ENCODE data around the gene COX10.

The COX10 gene

DNA sequence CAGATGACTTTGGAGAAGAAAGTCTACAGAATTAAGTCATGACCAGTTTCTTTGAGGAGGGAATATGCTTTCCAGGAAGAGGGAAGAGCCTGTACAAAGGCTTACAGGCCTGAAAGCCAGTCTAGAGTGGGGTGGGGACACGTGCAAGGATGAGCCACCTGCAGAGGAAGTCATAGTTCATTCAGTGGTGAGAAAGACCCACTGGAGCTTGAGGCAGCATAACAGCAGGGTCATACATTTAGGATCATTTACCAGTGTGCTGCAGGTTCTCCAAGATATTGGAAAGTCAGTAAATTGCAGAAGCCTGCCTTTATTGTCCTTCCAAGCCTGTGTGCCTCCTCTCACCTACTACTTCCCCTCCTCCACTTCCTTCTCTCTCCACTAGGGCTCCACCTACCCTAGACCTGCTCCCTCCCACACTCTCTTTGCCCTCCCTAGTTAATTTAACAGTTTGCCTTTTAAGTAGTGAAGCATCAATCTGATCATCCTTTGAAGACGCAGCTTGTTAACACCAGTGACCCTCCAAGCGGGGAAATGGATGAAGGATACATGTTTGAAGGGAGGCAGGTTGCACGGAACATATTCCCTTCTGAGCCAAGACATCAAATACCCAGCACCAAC, 127.2 kb downstream of the COX10 start:
- H3K9ac ChIP-seq (ENCODE audit: low read length in 2 of 2): no peak overlapping the region
- no peak overlapping the region for H3K4me3 ChIP-seq (ENCODE audit: low read length in 2 of 2)
- H3K27me3 ChIP-seq (ENCODE audit: control insufficient read depth in 1 of 2, insufficient read depth in 2 of 2, low read length in 2 of 2): no peaks in the 10 kb centered on the region
- H3K4me1 ChIP-seq (ENCODE audit: control insufficient read depth, insufficient read depth, low read length): no peaks in the 10 kb centered on the region
- no peaks in the 10 kb centered on the region for H3K9me3 ChIP-seq (ENCODE audit: control insufficient read depth in 2 of 2, low read length in 2 of 2)
- H3K27ac ChIP-seq (ENCODE audit: low read length): no peak overlapping the region
- peaks cover 0 to 14% of the 10 kb centered on the region in 2 donors for H3K36me3 ChIP-seq (ENCODE audit: control insufficient read depth in 2 of 2, insufficient read depth in 2 of 2, low read length in 2 of 2)

DNA sequence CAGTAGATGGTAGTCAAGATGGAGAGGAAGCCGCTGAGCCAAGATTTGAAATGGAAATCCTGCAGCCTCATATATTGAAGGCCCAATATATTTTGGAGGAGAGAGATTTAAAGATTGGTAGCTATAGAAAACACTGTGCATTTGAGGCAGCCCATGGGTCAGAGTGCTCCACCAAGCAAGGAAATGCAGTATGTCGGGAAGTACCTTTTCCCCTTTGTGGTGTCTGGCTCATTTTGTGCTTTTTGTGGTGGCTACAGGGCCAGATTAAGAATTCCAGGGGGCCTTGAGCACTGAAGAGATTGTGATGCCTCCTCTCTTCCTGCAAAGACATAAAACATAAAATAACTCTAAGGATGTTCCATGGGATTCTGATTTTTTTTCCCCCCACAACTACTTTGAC, 127.8 kb downstream of the COX10 start:
- peaks cover 0 to 14% of the 10 kb centered on the region in 2 donors for H3K36me3 ChIP-seq (ENCODE audit: control insufficient read depth in 2 of 2, insufficient read depth in 2 of 2, low read length in 2 of 2)
- H3K4me3 ChIP-seq (ENCODE audit: low read length in 2 of 2): no peak overlapping the region
- no peaks in the 10 kb centered on the region for H3K9me3 ChIP-seq (ENCODE audit: control insufficient read depth in 2 of 2, low read length in 2 of 2)
- no peaks in the 10 kb centered on the region for H3K27me3 ChIP-seq (ENCODE audit: control insufficient read depth in 1 of 2, insufficient read depth in 2 of 2, low read length in 2 of 2)
- no peak overlapping the region for H3K9ac ChIP-seq (ENCODE audit: low read length in 2 of 2)
- H3K27ac ChIP-seq (ENCODE audit: low read length): no peak overlapping the region
- no peaks in the 10 kb centered on the region for H3K4me1 ChIP-seq (ENCODE audit: control insufficient read depth, insufficient read depth, low read length)

DNA sequence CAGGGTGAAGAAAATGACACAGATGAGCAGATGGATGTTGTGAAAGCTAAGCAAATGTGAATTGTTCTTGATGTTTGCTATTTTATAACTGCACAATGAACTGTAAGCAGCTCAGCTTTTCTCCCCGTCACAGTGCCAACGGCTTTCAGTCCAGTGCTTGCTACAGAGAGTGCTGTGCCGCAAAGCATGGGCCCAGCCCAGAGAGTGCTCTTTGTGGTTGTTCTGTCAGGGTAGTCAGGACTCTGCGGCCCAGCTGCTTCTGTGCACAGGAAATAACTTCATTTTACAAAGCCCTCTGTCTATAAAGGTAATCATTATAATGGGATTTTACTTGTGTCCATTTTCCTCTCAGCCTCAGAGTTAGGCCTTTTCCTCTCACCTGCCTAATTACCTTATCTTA, 128.3 kb downstream of the COX10 start:
- no peaks in the 10 kb centered on the region for H3K4me1 ChIP-seq (ENCODE audit: control insufficient read depth, insufficient read depth, low read length)
- H3K27ac ChIP-seq (ENCODE audit: low read length): no peak overlapping the region
- no peaks in the 10 kb centered on the region for H3K9me3 ChIP-seq (ENCODE audit: control insufficient read depth in 2 of 2, low read length in 2 of 2)
- no peaks in the 10 kb centered on the region for H3K27me3 ChIP-seq (ENCODE audit: control insufficient read depth in 1 of 2, insufficient read depth in 2 of 2, low read length in 2 of 2)
- H3K36me3 ChIP-seq (ENCODE audit: control insufficient read depth in 2 of 2, insufficient read depth in 2 of 2, low read length in 2 of 2): peaks cover 0 to 14% of the 10 kb centered on the region in 2 donors
- H3K4me3 ChIP-seq (ENCODE audit: low read length in 2 of 2): no peak overlapping the region
- H3K9ac ChIP-seq (ENCODE audit: low read length in 2 of 2): no peak overlapping the region

DNA sequence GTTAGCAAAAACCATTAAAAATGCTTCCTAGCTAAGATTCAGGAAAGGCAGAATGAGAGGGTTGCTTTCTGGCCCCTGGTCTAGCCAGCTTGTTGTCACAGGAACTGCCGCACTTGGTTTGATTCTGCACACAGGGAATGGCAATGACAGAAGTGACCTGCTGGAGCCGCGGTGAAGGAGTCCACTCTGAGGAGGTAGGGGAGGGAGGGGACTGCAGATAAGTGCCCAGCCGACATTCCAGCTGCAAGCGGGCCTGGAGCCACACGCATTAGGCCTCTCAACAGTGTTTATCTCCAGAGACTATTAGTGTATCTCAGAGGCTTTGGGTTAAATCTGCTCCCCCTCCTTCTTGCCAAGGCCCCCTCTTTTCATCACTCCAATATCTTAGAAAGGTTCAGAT, 128.7 kb downstream of the COX10 start:
- Histone ChIP-seq H3K4me1 (ENCODE audit: control insufficient read depth, insufficient read depth, low read length) (no peaks in the 10 kb centered on the region), H3K27me3 (ENCODE audit: control insufficient read depth in 1 of 2, insufficient read depth in 2 of 2, low read length in 2 of 2) (no peaks in the 10 kb centered on the region)

DNA sequence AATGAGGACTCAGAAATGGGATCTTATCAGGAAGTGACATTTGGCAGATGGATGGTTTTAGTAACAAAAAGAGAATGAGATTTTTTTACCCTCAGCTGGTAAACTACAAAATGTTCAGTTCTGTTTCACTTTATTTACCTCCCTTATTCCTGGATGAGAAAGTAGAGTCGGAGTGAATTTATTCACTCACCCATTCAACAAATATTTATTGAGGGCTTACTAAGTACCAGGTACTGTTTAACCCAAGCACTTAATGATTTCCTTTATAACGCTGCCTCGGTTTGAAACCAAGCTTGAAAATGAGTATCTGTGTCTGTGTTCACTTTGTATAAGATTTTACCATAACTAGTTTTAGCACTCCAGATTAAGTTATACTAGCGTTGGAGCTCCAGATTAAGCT, 129.3 kb downstream of the COX10 start:
- no peak overlapping the region for H3K9ac ChIP-seq (ENCODE audit: low read length in 2 of 2)
- no peaks in the 10 kb centered on the region for H3K9me3 ChIP-seq (ENCODE audit: control insufficient read depth in 2 of 2, low read length in 2 of 2)
- peaks cover under 1 to 14% of the 10 kb centered on the region in 2 donors for H3K36me3 ChIP-seq (ENCODE audit: control insufficient read depth in 2 of 2, insufficient read depth in 2 of 2, low read length in 2 of 2)
- no peak overlapping the region for H3K27ac ChIP-seq (ENCODE audit: low read length)
- H3K4me1 ChIP-seq (ENCODE audit: control insufficient read depth, insufficient read depth, low read length): no peaks in the 10 kb centered on the region
- no peak overlapping the region for H3K4me3 ChIP-seq (ENCODE audit: low read length in 2 of 2)
- no peaks in the 10 kb centered on the region for H3K27me3 ChIP-seq (ENCODE audit: control insufficient read depth in 1 of 2, insufficient read depth in 2 of 2, low read length in 2 of 2)

More for the DNA sequence above, 128.7 kb downstream of the COX10 start:
- Histone ChIP-seq H3K9me3 (ENCODE audit: control insufficient read depth in 2 of 2, low read length in 2 of 2) (no peaks in the 10 kb centered on the region), H3K27ac (ENCODE audit: low read length) (no peak overlapping the region), H3K9ac (ENCODE audit: low read length in 2 of 2) (no peak overlapping the region), H3K36me3 (ENCODE audit: control insufficient read depth in 2 of 2, insufficient read depth in 2 of 2, low read length in 2 of 2) (peaks cover 0 to 14% of the 10 kb centered on the region in 2 donors), H3K4me3 (ENCODE audit: low read length in 2 of 2) (no peak overlapping the region)

DNA sequence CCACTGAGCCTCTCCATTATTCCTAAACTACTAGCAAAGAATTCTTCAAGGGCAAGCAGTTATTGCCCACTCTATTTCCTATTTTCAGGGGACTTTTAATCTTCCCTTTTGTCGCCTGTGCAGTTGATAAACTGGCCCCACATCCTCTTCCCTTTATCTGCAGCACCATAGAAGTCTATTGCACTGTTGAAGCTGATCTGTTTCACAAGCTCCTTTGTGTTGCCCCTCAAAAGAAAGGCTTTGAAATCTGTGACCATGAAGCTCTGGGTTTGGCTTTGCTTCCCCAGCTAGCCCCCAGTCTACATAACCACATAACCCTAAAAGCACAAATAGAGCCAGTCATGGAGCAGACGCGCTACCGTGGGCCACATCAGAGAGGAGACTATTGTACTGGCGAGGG, 130.3 kb downstream of the COX10 start:
- H3K9ac ChIP-seq (ENCODE audit: low read length in 2 of 2): no peak overlapping the region
- H3K36me3 ChIP-seq (ENCODE audit: control insufficient read depth in 2 of 2, insufficient read depth in 2 of 2, low read length in 2 of 2): peaks cover 4 to 14% of the 10 kb centered on the region in 2 donors
- H3K4me1 ChIP-seq (ENCODE audit: control insufficient read depth, insufficient read depth, low read length): no peaks in the 10 kb centered on the region
- no peak overlapping the region for H3K4me3 ChIP-seq (ENCODE audit: low read length in 2 of 2)
- no peaks in the 10 kb centered on the region for H3K27me3 ChIP-seq (ENCODE audit: control insufficient read depth in 1 of 2, insufficient read depth in 2 of 2, low read length in 2 of 2)
- no peak overlapping the region for H3K27ac ChIP-seq (ENCODE audit: low read length)
- no peaks in the 10 kb centered on the region for H3K9me3 ChIP-seq (ENCODE audit: control insufficient read depth in 2 of 2, low read length in 2 of 2)

DNA sequence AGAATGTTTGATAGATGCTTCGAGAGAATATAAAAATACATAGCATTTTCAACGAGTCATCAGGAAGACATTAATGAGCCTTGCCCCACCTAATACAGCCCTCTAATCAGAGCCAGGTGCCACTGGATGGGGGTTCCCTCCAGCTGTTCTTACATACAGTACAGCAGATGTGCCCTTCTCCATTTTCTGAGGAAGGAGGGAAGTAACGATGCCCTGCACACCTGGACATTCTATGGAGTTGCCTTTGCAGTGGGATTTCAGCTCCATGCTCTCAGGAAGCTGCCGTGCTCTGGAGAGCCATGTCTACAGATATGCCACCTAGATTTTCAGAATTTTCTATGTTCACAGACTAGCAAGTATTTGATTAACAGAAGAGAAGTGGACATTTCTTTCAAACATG, 131.1 kb downstream of the COX10 start:
- Histone ChIP-seq H3K36me3 (ENCODE audit: control insufficient read depth in 2 of 2, insufficient read depth in 2 of 2, low read length in 2 of 2) (peaks cover 4 to 15% of the 10 kb centered on the region in 2 donors), H3K27ac (ENCODE audit: low read length) (no peak overlapping the region), H3K4me1 (ENCODE audit: control insufficient read depth, insufficient read depth, low read length) (no peaks in the 10 kb centered on the region), H3K27me3 (ENCODE audit: control insufficient read depth in 1 of 2, insufficient read depth in 2 of 2, low read length in 2 of 2) (no peaks in the 10 kb centered on the region), H3K4me3 (ENCODE audit: low read length in 2 of 2) (no peak overlapping the region), H3K9ac (ENCODE audit: low read length in 2 of 2) (no peak overlapping the region), H3K9me3 (ENCODE audit: control insufficient read depth in 2 of 2, low read length in 2 of 2) (no peaks in the 10 kb centered on the region)

DNA sequence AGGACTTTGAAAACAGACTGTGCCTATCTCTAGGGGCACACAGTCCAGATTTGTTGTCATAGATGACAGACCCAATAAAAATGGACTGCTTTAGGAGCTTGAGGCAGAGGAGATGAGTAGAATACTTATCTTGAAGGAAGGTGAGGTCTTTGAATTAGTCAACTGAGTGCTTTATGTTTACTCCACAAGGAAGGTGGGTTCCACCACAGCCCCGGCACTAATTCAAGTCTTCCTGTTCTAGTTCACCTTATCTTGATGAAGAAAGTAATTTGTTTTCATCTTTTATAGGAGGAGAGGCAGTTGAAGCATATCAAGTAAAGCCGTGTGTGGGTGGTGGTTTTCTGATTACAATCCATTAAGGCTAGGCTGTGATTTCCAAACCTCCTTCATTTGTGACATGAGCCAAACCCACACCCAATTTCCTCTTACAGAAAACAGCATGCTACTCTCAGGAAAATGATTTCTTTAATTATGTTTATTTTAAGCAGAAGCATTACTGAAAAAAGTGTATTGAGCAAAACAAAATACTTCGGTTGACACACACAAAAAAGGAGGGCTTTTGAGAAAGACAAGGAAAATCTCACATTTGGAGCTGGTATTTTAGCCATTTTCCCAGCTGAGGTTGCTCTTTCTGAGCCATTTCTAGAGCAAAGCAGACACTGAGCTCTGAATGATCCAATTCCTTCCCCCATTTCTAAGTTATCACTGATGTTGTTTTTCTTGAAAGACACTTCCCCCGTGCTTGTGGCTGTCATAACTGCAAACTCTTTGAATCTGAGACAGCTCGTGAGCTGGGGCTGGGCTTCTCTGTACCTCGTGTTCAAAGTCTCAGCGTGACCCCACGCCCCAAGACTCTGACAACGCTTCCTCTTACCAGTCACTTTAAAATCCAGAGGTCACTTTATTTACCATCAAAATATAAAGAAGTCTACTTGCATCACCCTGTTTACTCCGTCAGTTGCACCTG, 132.0 kb downstream of the COX10 start:
- Histone ChIP-seq H3K9ac (ENCODE audit: low read length in 2 of 2) (no peak overlapping the region), H3K27ac (ENCODE audit: low read length) (no peak overlapping the region), H3K4me1 (ENCODE audit: control insufficient read depth, insufficient read depth, low read length) (no peaks in the 10 kb centered on the region), H3K4me3 (ENCODE audit: low read length in 2 of 2) (no peak overlapping the region), H3K9me3 (ENCODE audit: control insufficient read depth in 2 of 2, low read length in 2 of 2) (no peaks in the 10 kb centered on the region), H3K36me3 (ENCODE audit: control insufficient read depth in 2 of 2, insufficient read depth in 2 of 2, low read length in 2 of 2) (peaks cover 4 to 14% of the 10 kb centered on the region in 2 donors), H3K27me3 (ENCODE audit: control insufficient read depth in 1 of 2, insufficient read depth in 2 of 2, low read length in 2 of 2) (no peaks in the 10 kb centered on the region)

DNA sequence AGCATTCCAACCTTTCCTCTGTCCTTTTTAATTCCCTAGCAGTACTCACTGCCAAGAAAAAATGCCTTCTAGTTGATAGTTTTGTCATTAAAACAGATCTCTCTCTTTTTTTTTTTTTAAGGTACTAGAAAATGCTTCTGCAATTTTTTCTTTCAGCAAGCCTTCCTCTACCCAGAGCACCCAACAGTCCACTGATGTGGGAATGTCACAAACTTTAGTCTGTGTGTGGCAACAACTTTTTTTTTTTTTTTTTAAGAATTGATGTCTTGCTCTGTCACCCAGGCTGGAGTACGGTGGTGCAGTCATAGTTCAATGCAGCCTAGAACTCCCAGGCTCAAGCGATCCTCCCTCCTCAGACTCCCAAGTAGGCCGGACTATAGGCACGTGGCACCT, 132.7 kb downstream of the COX10 start:
- peaks cover 6 to 8% of the 10 kb centered on the region in 2 donors for H3K36me3 ChIP-seq (ENCODE audit: control insufficient read depth in 2 of 2, insufficient read depth in 2 of 2, low read length in 2 of 2)
- H3K27ac ChIP-seq (ENCODE audit: low read length): no peak overlapping the region
- no peak overlapping the region for H3K4me3 ChIP-seq (ENCODE audit: low read length in 2 of 2)

DNA sequence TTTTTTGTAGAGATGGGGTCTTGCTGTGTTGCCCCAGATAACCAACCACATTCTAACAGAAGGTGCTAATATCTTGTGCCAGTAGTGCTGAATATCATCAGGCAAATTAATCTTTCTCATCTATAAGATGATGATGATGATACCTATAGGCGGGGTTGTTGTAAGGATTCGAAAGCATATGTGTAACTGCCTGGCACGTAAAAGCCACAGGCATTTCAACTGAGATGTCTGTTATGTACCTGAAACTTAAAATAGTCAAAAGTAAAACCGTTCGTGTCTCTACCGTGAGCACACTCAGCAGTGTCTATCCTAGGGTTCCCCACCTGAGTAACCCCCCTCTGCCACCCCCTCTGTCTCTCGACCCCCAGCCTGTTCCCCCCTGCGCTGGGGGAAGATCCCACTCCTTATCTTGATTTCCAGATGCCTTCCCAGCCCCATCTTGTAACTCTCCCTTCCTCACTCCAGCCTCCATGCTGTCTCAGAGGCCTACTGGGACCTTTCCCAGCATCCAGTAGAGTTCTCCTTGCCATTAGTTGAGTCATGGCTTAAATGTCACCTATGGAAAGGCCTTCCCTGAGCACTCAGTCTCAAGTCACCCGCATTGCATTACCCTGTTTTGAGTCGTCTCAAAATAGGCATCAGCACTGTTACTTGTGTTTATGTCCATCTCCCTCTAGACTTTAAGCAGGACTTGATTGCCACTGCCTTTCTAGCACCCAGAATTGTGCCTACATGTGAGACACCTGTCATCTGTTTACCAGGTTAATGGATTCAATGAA, 133.3 kb downstream of the COX10 start:
- no peaks in the 10 kb centered on the region for H3K9me3 ChIP-seq (ENCODE audit: control insufficient read depth in 2 of 2, low read length in 2 of 2)
- no peak overlapping the region for H3K9ac ChIP-seq (ENCODE audit: low read length in 2 of 2)
- H3K36me3 ChIP-seq (ENCODE audit: control insufficient read depth in 2 of 2, insufficient read depth in 2 of 2, low read length in 2 of 2): peaks cover 10 to 11% of the 10 kb centered on the region in 2 donors
- H3K27ac ChIP-seq (ENCODE audit: low read length): no peak overlapping the region
- H3K4me1 ChIP-seq (ENCODE audit: control insufficient read depth, insufficient read depth, low read length): no peaks in the 10 kb centered on the region
- H3K27me3 ChIP-seq (ENCODE audit: control insufficient read depth in 1 of 2, insufficient read depth in 2 of 2, low read length in 2 of 2): no peaks in the 10 kb centered on the region
- no peak overlapping the region for H3K4me3 ChIP-seq (ENCODE audit: low read length in 2 of 2)

More for the DNA sequence above, 132.7 kb downstream of the COX10 start:
- H3K9me3 ChIP-seq (ENCODE audit: control insufficient read depth in 2 of 2, low read length in 2 of 2): no peaks in the 10 kb centered on the region
- H3K27me3 ChIP-seq (ENCODE audit: control insufficient read depth in 1 of 2, insufficient read depth in 2 of 2, low read length in 2 of 2): no peaks in the 10 kb centered on the region
- no peak overlapping the region for H3K9ac ChIP-seq (ENCODE audit: low read length in 2 of 2)
- no peaks in the 10 kb centered on the region for H3K4me1 ChIP-seq (ENCODE audit: control insufficient read depth, insufficient read depth, low read length)

Data from stomach smooth muscle (tissue), 2 donors.